Glutamatergic neuron (in vitro differentiated cells): Measurements from ENCODE around the gene MST1. TPM values are rescaled to one million over a fixed set of nuclear protein-coding genes. Genes with fewer than 3 reads are reported as not detected.
"Not testable (repeated sequence)": the region's sequence is repeated elsewhere in the genome, so short reads cannot be mapped to it uniquely, and the experiment has no call there.

Source experiments
- DNase-seq: peaks from one replicate; pipeline ENCODE4 v3.0.0; 2022
- H3K27ac Mint-ChIP-seq: one replicate; pipeline ENCODE4 v1.8.0; 2020; ENCODE audit warnings: mild to moderate bottlenecking, mixed read lengths, inconsistent platforms; ENCODE audit not compliant: unreplicated experiment
- H3K27me3 Mint-ChIP-seq: one replicate; pipeline ENCODE4 v1.8.0; 2020; ENCODE audit warnings: mild to moderate bottlenecking, moderate library complexity, mixed read lengths, inconsistent platforms; ENCODE audit not compliant: unreplicated experiment
- H3K36me3 Mint-ChIP-seq: one replicate; pipeline ENCODE4 v1.8.0; 2020; ENCODE audit warnings: mild to moderate bottlenecking, mixed read lengths, inconsistent platforms; ENCODE audit not compliant: unreplicated experiment
- H3K4me1 Mint-ChIP-seq: one replicate; pipeline ENCODE4 v1.8.0; 2020; ENCODE audit warnings: mild to moderate bottlenecking, low read depth, mixed read lengths, inconsistent platforms; ENCODE audit not compliant: unreplicated experiment
- H3K4me3 Mint-ChIP-seq: one replicate; pipeline ENCODE4 v1.8.0; 2020; ENCODE audit warnings: mild to moderate bottlenecking, mixed read lengths, inconsistent platforms; ENCODE audit not compliant: unreplicated experiment
- H3K9me3 Mint-ChIP-seq: one replicate; pipeline ENCODE4 v1.8.0; 2020; ENCODE audit warnings: mild to moderate bottlenecking, moderate library complexity, mixed read lengths, inconsistent platforms; ENCODE audit not compliant: unreplicated experiment
- total RNA-seq: library from RNA; stranded (reverse); fragmentation: NEBNext Ultra II Directional; extraction: Animal tissue kit (Norgen Biotek cat#: 25700); gene quantifications from one replicate; pipeline ENCODE4 v1.2.1, GENCODE V29; 2021; ENCODE audit not compliant: unreplicated experiment

MST1 gene
- total RNA-seq, 1 donor from 2014 or later: 23.4 TPM

DNA sequence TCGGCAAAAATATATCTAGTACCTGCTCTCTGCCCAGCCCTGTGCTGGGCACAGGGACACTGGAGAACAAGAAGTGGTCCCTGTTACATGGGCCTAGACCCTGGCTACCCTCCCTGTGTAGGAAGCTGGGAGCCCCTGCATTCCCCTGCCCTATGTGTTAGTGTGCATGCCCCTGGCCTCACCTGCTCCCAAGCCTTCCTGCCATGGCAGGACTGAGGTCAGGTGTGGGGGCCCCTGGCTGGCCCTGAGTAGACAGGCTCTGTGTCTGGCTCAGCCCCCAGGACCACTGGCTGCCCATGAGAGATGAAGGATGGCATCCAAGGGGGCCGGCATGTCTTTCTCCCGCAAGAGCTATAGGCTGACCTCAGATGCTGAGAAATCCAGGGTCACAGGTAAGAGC, 1.6 kb upstream of the MST1 start:
- not testable (repeated sequence) for H3K36me3 Mint-ChIP-seq, H3K4me1 Mint-ChIP-seq, H3K27ac Mint-ChIP-seq, H3K9me3 Mint-ChIP-seq, DNase-seq
- Mint-ChIP-seq H3K27me3 (peaks cover 11% of the 10 kb centered on the region), H3K4me3 (peak overlapping the region; percentile 57)

DNA sequence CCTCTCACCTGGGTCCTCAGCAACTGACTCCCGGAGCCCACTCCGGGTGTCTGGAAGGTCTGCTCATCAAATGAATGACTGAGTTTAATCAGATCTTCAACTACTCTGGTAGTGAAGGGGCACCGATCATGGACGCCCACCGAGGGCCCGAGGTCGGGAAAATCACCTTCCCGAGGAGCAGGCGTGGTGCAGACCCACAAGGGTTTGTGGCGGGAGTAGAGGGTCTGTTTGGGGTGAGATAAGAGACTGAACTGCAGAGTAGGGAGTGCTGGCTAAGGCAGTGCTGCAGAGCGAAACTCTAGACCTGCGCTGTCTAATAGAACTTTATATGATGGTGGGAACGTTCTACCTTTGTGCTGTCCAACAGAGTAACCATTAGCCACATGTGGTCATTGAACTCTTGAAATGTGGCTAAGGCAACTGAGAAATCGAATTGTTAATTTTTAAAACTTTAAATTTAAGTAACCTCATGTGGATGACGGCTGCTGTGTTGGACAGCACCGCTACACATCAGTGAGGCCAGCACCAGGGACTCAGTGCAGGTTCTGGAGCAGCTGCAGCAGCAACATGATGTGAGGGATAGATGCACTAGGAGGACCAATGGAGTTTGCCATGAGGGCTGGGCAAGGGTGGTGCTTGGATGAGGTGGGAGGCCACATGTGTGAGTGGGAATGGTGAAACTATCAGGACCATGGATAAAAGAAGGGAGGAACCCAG, 792 bp upstream of the MST1 start:
- Mint-ChIP-seq H3K27me3 (peaks cover 14% of the 10 kb centered on the region), H3K4me3 (peak overlapping the region; percentile 100), H3K27ac (peak overlapping the region; percentile 85)
- not testable (repeated sequence) for H3K36me3 Mint-ChIP-seq, H3K4me1 Mint-ChIP-seq, H3K9me3 Mint-ChIP-seq, DNase-seq

DNA sequence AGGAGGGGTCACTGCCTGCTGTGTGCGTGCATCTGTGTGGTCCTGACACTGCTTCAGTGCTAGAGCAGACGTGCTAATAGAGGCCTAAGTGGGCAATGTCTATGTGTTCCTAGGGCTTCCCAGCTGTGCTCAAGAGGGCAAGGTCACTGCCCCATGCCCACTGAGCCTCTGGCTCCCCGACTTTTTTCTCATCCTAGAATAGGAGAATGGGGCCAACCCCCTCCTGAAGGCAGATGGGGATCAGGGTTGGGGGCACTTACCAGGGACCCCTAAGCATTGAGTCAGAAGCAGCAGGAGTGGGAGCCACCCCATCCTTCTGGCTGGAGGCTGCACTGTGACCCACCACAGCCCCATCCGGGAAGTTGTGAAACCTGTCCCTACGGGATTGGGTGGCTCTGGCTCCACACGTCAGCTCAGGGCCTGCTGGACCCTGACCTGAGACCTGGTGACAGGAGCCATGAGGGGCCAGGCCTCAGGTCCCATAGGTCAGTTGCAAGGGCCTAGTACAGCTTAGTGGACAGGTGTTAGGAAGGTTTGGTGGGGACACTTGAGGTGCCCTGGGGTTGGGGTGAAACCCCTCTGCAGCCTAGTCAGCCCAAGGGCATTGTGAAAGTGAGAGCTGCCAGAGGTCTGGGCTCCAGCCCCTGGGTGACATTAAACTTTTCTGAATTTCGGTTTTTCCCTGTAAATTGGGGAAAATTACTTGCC, 782 bp downstream of the MST1 start:
- H3K4me1 Mint-ChIP-seq, H3K36me3 Mint-ChIP-seq, DNase-seq, H3K9me3 Mint-ChIP-seq: not testable (repeated sequence)
- peak overlapping the region; percentile 100 for H3K4me3 Mint-ChIP-seq
- H3K27ac Mint-ChIP-seq: peak overlapping the region; percentile 94
- peaks cover 14% of the 10 kb centered on the region for H3K27me3 Mint-ChIP-seq

DNA sequence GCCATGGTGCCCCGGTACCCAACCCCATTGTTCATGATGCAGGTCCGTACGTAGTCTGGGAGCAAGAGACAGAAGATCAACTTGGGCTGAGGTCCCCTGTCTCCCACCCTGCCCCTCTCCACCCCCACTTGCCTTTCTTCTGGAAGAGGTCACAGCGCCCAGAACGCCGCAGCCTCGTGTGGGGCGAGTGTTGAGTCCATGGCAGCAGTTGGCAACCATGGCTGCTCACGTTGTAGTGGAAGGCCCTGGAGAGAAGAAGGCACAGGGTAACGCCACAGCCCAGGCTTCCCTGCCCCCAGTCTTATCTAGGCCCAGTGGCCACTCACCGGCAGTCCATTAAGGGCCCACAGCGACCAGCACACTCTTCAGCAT, 1.9 kb downstream of the MST1 start:
- H3K4me1 Mint-ChIP-seq, H3K9me3 Mint-ChIP-seq, H3K36me3 Mint-ChIP-seq, DNase-seq, H3K27ac Mint-ChIP-seq: not testable (repeated sequence)
- Mint-ChIP-seq H3K4me3 (peak overlapping the region; percentile 79), H3K27me3 (peaks cover 14% of the 10 kb centered on the region)

DNA sequence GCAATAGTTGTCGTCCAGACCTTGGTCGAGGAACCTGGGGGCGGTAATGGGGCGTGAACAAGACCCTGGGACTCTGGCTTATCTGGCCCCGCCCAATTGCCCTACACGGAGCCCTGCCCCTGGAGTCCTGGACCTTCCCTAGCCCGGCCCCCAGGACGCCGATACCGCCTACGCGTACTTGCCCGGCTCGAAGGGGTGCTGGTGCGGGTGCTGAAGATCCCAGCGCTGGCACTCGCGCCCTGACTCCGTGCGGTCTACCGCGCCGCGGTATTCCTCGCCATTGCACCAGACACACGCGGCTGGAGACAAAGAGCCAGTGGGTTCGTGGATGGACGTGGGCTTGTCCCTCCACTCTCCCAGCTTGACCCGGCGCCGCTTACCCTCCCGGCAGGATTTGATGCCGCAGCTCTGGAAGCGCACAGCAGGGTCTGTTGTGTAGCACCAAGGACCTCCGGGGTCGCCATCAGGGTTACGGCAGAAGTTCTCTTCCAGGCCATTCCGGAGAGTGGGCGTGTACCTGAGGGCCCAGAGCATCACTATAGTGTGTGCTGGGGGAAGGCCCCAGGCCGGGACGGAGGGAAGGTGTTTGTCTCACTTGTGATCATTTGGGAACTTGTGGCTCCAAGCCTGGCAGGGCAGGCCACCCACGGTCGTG, 2.4 kb downstream of the MST1 start:
- peak; percentile 71 for DNase-seq
- H3K9me3 Mint-ChIP-seq, H3K36me3 Mint-ChIP-seq, H3K4me1 Mint-ChIP-seq: not testable (repeated sequence)
- Mint-ChIP-seq H3K27me3 (peaks cover 14% of the 10 kb centered on the region), H3K27ac (peak overlapping the region; percentile 33), H3K4me3 (peak overlapping the region; percentile 79)

DNA sequence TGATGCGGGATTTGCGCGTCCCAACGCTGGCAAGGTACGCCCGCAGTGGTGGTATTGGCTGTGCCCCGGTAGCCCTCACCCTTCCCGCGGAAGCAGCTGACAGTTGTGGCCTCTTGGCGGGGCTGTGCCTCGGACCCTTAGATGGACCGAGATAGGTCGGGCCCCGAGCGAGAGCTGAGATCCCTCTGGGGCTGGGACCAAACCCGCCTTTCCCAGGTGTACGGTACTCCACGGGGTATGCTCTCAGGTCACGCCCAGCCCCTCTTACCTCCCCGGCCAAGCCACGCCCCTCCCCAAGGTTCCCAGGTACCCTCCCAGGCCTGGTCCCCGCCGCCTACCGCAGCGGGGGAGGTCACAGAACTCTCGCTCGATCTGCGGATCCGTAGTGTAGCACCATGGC, 2.9 kb downstream of the MST1 start:
- not testable (repeated sequence) for H3K9me3 Mint-ChIP-seq, H3K27ac Mint-ChIP-seq, H3K36me3 Mint-ChIP-seq, DNase-seq, H3K4me1 Mint-ChIP-seq
- Mint-ChIP-seq H3K27me3 (peaks cover 14% of the 10 kb centered on the region), H3K4me3 (peak overlapping the region; percentile 38)

DNA sequence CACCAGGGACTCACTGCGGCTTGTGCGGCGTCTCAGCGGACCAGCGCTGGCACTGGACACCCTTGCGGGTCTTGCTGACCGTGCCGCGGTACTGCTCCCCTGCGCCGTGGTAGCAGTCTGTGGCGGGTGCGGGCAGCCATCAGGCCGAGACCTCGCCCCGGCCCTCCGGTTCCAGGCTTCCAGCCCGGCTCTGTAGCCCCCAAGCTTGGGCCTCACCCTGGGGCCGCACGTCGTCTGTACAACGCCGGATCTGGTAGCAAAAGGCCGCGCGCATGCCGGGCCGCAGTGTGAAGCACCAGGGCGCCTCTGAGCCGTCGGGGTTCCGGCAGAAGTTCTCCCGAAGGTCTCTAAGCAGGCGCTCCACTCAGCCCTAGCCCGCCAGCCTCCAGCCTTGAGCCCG, 3.4 kb downstream of the MST1 start:
- not testable (repeated sequence) for H3K36me3 Mint-ChIP-seq, H3K9me3 Mint-ChIP-seq, DNase-seq, H3K27ac Mint-ChIP-seq, H3K4me1 Mint-ChIP-seq, H3K4me3 Mint-ChIP-seq
- H3K27me3 Mint-ChIP-seq: peaks cover 14% of the 10 kb centered on the region

DNA sequence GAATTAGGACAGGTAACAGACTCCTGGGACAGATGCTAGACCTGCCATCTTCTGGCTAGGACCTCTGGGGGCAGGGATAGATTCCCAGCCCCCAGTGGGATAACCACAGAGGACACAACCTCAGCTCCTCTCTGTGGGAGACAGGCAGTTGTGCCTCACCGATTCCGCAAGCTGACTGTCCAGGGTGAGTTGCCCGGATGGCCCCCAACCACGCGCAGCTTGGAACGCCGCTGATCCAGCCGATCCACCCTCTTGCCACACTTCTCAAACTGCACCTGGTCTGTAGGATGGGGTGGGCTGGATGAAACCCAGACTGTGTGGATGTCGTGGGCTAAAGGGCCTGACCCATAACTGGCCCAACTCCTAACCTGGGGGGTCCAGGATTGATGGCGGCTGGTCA, 4.2 kb downstream of the MST1 start:
- not testable (repeated sequence) for DNase-seq, H3K4me3 Mint-ChIP-seq, H3K27ac Mint-ChIP-seq, H3K4me1 Mint-ChIP-seq, H3K36me3 Mint-ChIP-seq, H3K9me3 Mint-ChIP-seq
- H3K27me3 Mint-ChIP-seq: peaks cover 18% of the 10 kb centered on the region

DNA sequence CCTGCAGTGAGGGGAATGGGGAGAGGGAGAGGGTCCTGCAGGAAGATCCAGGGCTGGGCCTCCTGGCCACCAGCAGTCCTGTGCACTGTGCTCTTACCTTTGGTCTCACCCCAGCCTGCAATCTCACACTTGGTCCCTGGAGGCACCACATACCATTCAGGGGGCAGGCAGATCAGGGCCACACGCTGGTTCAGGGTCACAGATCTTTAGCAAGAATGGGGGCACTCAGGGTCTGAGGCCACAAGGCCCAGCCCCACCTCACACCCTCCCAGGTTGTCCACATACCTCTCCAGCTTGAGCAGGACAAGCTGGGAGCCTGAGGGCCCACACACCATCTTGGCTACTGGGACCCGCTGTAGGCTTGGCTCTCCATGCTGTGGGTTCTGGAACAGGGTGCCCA, 4.8 kb downstream of the MST1 start:
- DNase-seq, H3K27ac Mint-ChIP-seq, H3K36me3 Mint-ChIP-seq, H3K4me1 Mint-ChIP-seq, H3K4me3 Mint-ChIP-seq, H3K9me3 Mint-ChIP-seq: not testable (repeated sequence)
- H3K27me3 Mint-ChIP-seq: peaks cover 14% of the 10 kb centered on the region
